Right renal pelvis (tissue), 4 donors: Measurements from ENCODE around the gene STK11. TPM values are rescaled to one million over a fixed set of nuclear protein-coding genes. Genes with fewer than 3 reads are reported as not detected.

Source experiments
- DNase-seq, 4 donors: peaks; one replicate each; pipeline ENCODE4 v3.0.0-alpha.2; 2013; ENCODE audit warnings: low read depth in 4 of 4, low spot score in 3 of 4, missing footprints in 1 of 4
- polyA plus RNA-seq, 4 donors: library from polyadenylated mRNA; unstranded; fragments of 120-200 nt; gene quantifications; one replicate each; pipeline ENCODE4 v1.2.1, GENCODE V29; 2013; ENCODE audit not compliant: insufficient read length in 4 of 4

The STK11 gene, protein sequence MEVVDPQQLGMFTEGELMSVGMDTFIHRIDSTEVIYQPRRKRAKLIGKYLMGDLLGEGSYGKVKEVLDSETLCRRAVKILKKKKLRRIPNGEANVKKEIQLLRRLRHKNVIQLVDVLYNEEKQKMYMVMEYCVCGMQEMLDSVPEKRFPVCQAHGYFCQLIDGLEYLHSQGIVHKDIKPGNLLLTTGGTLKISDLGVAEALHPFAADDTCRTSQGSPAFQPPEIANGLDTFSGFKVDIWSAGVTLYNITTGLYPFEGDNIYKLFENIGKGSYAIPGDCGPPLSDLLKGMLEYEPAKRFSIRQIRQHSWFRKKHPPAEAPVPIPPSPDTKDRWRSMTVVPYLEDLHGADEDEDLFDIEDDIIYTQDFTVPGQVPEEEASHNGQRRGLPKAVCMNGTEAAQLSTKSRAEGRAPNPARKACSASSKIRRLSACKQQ
- 10 to 100 TPM; 50.1 to 65.9 (median 53.3) TPM for polyA plus RNA-seq

DNA sequence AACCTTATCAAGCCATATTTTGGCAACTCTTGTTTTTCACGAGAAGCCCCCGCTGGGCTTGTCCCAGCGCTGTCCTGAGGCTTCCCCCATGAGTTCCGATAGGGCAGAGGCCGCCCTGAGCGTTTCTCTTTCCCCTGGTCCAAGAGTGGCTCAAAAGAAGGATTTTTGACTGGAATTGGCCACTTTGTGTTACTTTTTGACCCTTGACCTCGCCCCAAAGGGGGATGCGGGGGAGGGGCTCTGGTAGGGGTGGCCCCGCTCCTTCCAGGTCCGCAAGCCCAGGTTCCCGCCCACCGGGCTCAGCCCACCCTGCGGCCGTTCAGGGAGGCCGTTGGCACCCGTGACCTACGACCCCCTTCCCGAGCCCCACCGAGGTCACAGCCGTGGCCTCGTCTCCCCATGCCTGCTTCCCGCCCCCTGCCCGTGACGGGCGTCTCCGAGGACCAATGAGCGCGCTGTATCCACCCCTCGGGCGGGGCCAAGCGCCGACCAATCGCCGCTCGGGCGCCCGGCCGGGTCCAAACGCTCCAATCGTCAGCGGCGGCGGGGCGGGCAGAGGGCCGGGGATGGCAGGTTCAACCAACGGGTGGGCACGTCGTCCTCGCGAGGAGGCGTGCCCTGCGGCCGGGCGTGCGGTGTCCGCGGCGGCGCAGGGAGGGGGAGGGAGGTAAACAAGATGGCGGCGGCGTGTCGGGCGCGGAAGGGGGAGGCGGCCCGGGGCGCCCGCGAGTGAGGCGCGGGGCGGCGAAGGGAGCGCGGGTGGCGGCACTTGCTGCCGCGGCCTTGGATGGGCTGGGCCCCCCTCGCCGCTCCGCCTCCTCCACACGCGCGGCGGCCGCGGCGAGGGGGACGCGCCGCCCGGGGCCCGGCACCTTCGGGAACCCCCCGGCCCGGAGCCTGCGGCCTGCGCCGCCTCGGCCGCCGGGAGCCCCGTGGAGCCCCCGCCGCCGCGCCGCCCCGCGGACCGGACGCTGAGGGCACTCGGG, at the start of gene STK11:
TSS of gene STK11 (plus strand) at position 665 of the 986 bp plus-strand sequence. CDS start 1,136 bp downstream, outside the sequence.
- peak; percentile 90 to 93 (median 90) for DNase-seq

DNA sequence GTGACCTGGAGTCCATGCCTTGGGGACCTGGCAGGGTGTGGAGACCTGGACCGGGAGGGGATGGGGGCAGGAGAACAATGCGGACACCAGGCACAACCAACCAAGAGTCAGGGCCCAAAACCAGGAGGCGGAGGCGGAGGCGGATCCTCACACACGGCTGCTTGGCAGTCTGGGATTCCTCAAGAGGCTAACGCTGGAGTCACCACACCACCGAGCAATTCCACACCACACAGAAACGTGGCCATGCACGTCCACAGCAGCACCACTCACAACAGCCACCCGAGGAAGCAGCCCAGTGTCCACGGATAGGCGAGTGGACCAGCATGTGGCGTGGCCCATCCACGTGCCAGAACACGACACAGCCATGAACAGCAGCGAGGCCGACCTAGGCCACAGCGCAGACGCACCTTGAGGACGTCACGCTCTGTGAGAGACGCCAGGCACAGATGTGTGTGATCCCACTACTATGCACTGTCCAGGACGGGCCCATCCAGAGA, 49.2 kb upstream of the STK11 start:
- no peak for DNase-seq

- no peak for DNase-seq
These were observed 48.6 kb upstream of the STK11 start for GRCh38 chr19:1156830-1157615.

GRCh38 chr19:1157931-1158884, 47.4 kb upstream of the STK11 start:
- DNase-seq, result no peak

DNA sequence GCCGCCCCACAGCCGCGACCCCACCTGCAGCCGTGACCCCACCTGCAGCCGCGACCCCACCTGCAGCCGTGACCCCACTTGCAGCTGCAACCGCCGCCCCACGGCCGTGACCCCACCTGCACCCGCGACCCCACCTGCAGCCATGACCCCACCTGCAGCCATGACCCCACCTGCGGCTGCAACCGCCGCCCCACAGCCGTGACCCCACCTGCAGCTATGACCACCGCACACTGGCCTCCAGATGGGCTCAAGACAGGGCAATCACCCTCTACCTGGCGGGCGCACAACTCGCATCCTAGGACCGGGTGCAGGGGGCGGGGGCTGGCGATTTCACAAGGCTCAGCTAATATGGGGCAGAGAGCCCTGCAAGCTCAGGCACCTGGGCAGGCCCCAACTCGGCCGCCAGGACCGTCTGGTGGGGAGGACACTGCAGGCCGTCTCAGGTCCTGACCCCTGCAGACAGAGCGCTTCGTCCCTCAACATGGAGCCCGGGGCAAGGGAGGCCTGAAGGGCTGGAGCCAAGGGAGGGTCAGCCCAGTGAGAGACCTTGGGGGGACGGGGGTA, 46.6 kb upstream of the STK11 start:
- no peak for DNase-seq

DNA sequence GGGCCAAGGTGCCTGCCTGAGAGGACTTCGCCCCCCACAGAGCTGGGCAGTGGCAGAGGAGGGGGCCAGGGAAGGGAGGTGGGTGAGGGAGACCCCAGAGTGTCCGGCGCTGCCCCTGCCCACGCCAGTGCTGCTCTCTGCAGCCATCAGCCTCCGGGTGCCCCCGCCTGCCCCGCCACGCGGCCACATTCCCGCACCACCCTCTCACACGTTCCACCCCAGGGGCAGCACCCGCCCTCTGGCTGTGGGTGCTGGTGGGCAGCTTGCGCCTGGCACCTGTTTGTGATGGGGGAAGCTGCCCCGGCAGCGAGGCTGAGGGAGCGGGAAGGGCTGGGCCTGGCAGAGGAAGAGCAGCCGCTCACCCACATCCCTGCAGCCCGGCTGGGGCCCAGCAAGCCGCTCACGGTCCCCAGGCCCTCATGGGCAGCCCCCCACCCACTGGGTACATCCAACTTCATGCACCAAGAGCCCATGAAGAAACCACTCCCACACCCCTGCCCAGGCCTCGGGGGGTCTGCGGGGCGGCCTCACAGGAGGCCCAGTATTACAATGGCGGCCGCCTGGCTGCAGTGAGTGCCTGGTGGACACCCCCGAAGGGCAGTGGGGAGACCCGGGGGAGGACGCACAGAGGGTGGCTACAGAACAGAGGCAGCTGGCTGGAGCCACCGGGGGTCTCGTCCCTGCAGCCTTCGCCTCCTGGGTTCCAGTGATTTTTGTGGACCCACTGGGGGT, 45.5 kb upstream of the STK11 start:
- no peak for DNase-seq

DNA sequence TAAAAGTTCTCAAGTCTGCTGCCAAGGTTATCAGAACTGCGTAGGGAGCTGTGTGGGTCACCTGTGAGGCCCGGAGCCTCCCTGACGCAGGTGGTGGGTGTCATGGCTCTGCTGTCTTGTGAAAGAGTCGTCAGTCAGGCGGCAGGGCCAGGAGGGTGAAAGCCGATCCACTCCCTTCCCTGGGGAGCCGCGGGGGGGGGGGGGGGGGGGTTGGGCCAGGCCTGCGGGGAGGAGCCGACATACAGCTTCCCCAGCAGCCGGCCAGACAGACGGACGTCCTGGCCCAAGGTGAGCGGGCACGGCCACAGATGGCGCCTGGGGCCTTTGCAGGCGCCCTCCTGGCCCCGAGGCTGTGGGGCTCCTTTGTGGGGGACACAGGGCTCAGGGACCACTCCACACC, 43.9 kb upstream of the STK11 start:
- DNase-seq, result no peak

DNA sequence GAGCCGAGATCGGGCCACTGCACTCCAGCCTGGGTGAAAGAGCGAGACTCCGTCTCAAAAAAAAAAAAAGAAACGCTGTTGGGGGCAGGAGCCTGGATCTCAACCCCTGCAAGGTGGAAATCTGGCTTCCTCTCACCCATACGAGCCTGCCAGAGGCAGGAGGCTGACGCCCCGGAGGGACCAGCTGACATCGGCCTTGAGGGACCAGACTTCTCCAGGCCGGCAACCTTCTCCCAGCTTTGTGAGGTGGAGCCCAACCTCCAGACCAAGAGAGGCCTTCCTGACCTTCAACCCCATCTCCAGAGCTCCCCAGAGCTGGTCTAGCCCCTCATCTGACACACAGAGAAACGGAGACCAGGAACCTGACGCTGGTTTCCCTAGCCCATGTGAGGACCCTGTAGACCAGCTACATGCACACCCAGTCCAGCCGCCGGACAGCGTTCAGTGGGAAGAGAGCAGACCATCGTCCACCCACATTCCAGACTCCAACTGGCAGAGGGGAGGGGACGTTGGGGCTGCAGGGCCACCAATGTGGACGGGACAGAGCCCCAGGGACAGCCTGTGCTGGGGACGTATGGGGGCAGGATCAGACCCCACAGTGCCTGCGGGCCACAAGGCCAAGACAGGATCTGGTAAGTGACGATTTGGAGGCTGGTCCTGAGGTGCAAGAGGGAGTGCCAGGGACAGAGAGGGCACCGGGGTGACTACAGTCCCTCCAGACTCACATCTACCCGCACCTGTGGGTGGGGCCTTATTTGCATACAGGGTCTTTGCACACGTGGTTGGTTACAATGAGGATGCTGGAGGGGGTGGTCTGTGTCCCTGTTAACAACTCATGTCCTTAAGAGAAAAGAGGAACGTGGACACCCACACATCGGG, 42.9 kb upstream of the STK11 start:
- no peak for DNase-seq

GRCh38 chr19:1163283-1163933, 42.2 kb upstream of the STK11 start:
- DNase-seq, result no peak

- no peak for DNase-seq
These were observed 41.5 kb upstream of the STK11 start for GRCh38 chr19:1163934-1164683.

- no peak for DNase-seq
These were observed 40.7 kb upstream of the STK11 start for GRCh38 chr19:1164684-1165531.

DNA sequence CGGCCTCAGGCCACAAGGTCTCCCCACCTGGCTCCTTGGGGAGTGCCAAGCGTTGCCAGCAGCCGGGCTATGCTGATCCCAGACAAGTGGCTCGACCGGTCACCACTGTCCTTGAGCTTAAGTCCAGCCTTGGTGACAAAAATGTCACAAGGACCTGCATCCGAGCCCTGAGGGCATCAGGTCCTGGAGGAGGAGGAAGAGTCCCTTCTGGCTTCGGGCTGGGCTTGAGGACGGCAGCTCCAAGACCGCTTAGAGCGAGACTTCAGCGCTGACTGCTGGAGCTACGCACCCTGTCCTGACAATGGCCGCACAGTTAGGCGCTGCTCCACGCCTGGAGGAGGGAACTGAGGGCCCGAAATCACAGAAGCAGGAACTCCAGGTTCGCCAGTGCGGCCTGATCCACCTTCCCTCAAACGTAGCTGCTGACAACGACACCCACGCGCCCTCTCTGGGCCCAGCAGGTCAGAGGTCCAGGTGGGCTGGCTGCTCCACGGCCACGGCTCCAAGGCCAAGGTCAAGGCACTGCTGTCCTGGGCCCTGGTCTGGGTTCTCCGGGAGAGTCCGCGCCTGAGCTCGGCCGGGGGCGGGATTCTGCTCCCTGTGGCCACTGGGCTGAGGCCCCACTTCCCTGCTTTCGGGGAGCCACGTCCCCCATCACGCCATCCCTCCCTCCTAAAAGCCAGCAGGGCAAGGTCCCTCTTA, 38.6 kb upstream of the STK11 start:
- no peak for DNase-seq

- no peak for DNase-seq
These were observed 37.6 kb upstream of the STK11 start for GRCh38 chr19:1167687-1168571.
